ENCODE measurements around the gene CCT8L2. TPM values are rescaled to one million over a fixed set of nuclear protein-coding genes. Genes with fewer than 3 reads are reported as not detected.
"Not testable (repeated sequence)": the region's sequence is repeated elsewhere in the genome, so short reads cannot be mapped to it uniquely, and the experiment has no call there.

CCT8L2 gene
- total RNA-seq, 2 experiments from 2014 or later, result not detected

DNA sequence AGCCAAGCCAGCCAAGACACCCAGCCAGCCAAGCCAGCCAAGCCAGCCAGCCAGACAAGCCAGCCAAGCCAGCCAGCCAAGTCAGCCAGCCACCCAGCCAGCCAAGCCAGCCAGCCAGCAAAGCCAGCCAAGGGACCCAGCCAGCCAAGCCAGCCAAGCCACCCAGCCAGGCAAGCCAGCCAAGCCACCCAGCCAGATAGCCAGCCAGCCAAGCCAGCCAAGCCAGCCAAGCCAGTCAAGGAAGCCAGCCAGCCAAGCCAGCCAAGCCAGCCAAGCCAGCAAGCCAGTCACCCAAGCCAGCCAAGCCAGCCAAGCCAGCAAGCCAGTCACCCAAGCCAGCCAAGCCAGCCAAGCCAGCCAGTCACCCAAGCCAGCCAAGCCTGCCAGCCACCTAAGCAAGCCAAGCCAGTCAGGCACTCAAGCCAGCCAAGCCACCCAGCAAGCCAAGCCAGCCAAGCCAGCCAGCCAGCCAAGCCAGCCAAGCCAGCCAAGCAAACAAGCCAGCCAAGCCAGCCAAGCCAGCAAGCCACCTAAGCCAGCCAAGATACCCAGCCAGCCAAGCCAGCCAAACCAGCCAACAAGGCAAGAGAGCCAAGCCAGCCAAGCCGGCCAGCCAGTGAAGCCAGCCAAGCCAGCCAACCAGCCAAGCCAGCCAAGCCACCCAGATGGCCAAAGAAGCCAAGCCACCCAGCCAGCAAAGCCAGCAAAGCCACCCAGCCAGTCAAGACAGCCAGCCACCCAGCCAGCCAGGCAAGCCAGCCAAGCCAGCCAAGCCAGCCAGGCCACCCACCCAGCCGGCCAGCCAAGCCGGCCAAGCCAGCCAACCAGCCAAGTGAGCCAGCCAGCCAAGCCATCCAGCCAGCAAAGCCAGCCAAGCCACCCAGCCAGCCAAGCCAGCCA is 33.3 kb downstream of the CCT8L2 start:
- Mint-ChIP-seq H3K9me3 (peaks cover 12% of the 10 kb centered on the region), H3K4me1 (no peaks in the 10 kb centered on the region), H3K27me3 (no peaks in the 10 kb centered on the region), H3K4me3 (no peak overlapping the region), H3K36me3 (ENCODE audit: low read depth) (no peaks in the 10 kb centered on the region), H3K27ac (no peak overlapping the region)
- CTCF ChIA-PET, result no interaction called here
- no peak for DNase-seq
- POLR2A ChIA-PET, result no interaction called here

DNA sequence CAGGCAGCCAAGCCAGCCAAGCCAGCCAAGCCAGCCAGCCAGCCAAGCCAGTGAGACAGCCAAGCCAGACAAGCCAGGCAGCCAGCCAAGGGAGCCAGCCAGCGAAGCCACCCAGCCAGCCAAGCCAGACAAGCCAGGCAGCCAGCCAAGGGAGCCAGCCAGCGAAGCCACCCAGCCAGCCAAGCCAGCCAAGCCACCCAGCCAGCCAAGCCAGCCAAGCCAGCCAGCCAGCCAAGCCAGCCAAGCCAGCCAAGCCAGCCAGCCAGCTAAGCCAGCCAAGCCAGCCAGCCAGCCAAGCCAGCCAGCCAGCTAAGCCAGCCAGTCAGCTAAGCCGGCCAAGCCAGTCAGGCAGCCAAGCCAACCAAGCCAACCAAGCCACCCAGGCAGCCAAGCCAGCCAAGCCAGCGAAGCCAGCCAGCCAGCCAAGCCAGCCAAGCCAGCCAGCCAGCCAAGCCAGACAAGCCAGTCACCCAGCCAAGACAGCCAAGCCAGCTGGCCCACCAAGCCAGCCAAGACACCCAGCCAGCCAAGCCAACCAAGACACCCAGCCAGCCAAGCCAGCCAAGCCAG is 34.1 kb downstream of the CCT8L2 start:
- H3K4me1 Mint-ChIP-seq; CTCF ChIA-PET; H3K27ac Mint-ChIP-seq; H3K36me3 Mint-ChIP-seq (ENCODE audit: low read depth); POLR2A ChIA-PET; H3K4me3 Mint-ChIP-seq; DNase-seq; H3K27me3 Mint-ChIP-seq: not testable (repeated sequence)
- peaks cover 16% of the 10 kb centered on the region for H3K9me3 Mint-ChIP-seq

DNA sequence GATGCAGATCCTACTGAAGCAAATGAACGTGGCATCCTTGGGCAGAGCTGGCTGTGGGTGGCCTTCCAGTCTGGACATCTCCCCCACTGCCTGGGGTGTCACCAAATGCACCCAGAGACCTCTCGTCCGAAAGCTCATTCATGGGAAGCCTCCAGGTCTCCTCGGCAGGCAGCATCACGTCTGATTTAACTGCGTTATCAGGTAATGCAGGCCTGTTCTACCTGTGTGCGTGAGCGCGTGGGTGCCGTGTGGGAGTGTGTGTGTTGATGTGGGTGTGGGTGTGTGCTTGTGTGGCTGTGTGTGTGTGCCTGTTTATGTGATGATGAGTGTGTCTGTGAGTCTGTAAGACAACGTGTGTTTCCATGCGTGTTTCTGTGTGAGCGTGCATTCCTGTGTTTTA is 35.1 kb downstream of the CCT8L2 start:
- H3K36me3 Mint-ChIP-seq (ENCODE audit: low read depth); H3K27me3 Mint-ChIP-seq; CTCF ChIA-PET; H3K27ac Mint-ChIP-seq; POLR2A ChIA-PET; DNase-seq; H3K4me3 Mint-ChIP-seq; H3K4me1 Mint-ChIP-seq: not testable (repeated sequence)
- peaks cover 14% of the 10 kb centered on the region for H3K9me3 Mint-ChIP-seq

DNA sequence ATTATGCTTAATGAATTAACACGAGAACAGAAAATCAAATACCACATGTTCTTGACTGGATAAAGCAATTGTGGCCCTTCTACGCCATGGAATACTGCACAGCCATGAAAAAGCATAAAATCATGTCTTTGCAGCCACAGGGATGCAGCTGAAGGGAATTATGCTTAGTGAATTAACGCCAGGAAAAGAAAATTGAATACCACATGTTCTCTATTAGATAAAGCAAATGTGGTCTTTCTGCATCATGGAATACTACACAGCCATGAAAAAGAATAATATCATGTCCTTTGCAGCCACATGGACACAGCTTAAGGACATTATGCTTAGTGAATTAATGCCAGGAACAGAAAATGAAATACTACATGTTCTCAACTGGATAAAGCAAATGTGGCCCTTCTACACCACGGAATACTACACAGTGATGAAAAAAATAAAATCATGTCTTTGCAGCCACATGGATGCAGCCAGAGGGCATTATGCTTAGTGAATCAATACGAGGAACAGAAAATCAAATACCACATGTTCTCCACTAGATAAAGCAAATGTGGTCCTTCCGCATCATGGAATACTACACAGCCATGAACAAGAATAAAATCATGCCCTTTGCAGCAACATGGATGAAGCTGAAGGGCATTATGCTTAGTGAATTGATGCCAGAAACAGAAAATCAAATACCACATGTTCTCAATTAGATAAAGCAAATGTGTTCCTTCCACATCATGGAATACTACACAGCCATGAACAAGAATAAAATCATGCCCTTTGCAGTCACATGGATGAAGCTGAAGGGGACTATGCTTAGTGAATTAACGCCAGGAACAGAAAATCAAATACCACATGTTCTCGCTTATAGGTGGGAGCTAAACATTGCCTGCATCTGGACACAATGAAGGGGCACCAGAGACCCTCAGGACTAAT is 37.3 kb downstream of the CCT8L2 start:
- H3K27me3 Mint-ChIP-seq; H3K36me3 Mint-ChIP-seq (ENCODE audit: low read depth); H3K4me1 Mint-ChIP-seq; H3K27ac Mint-ChIP-seq; CTCF ChIA-PET; POLR2A ChIA-PET; DNase-seq; H3K4me3 Mint-ChIP-seq: not testable (repeated sequence)
- peaks cover 13% of the 10 kb centered on the region for H3K9me3 Mint-ChIP-seq

DNA sequence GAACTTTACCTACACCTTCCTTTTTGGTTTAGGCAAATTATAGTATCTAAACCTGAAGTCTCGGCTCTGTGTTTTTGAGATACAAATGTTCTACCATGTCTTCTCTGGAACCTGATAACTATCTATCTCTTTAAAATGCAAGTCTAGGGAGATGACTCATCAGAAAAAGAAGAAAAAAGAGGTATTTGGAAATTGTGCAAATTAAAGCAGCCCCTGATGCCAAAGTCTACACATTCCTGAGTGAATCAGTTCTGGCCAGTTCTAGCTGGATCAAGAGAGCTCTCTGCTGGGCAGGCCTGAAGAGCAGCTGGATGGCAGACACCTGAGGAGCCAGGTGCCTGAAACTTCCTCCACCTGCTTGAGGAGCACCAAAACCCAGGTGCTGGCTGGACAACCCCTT is 49.3 kb downstream of the CCT8L2 start:
- H3K27ac Mint-ChIP-seq; POLR2A ChIA-PET; H3K4me1 Mint-ChIP-seq; CTCF ChIA-PET; H3K9me3 Mint-ChIP-seq; H3K27me3 Mint-ChIP-seq; H3K36me3 Mint-ChIP-seq (ENCODE audit: low read depth); DNase-seq; H3K4me3 Mint-ChIP-seq: not testable (repeated sequence)

Other genes starting within 250 kb of the CCT8L2 start
- not detected for gene XKR3, start 232.6 kb upstream of the CCT8L2 start, total RNA-seq

Measured in activated CD4-positive, alpha-beta memory T cell treated with anti-CD3 and anti-CD28 coated beads, Interleukin-2, amount 10 ng/mL, durations not matched to agents 7 days and 5 days (primary cell).